HG03439 (cell line): ENCODE results near the gene ZNF516.

Experiments
- ATAC-seq: cut with Tn5 transposase; IDR thresholded peaks from one replicate; pipeline ENCODE4 v1.9.1; 2021; ENCODE audit warnings: mild to moderate bottlenecking, moderate library complexity; ENCODE audit not compliant: unreplicated experiment

ZNF516 gene

GRCh38 chr18:76471593-76471992, 23.4 kb downstream of the ZNF516 start:
- no peak for ATAC-seq

GRCh38 chr18:76468345-76469304, 26.4 kb downstream of the ZNF516 start:
- ATAC-seq, result no peak

GRCh38 chr18:76467371-76468190, 27.5 kb downstream of the ZNF516 start:
- no peak for ATAC-seq

GRCh38 chr18:76466410-76466991, 28.5 kb downstream of the ZNF516 start:
- no peak for ATAC-seq

GRCh38 chr18:76465630-76466409, 29.2 kb downstream of the ZNF516 start:
- ATAC-seq, result no peak

- ATAC-seq, result no peak
Measured at GRCh38 chr18:76464281-76465259, 30.5 kb downstream of the ZNF516 start.

- ATAC-seq, result no peak
Measured at GRCh38 chr18:76463872-76464271, 31.2 kb downstream of the ZNF516 start.

GRCh38 chr18:76463358-76463757, 31.7 kb downstream of the ZNF516 start:
- no peak for ATAC-seq

GRCh38 chr18:76462326-76462694, 32.7 kb downstream of the ZNF516 start:
- ATAC-seq, result no peak

GRCh38 chr18:76461692-76462325, 33.2 kb downstream of the ZNF516 start:
- no peak for ATAC-seq

GRCh38 chr18:76461148-76461547, 33.9 kb downstream of the ZNF516 start:
- ATAC-seq, result no peak

- ATAC-seq, result no peak
Measured at GRCh38 chr18:76460482-76460881, 34.6 kb downstream of the ZNF516 start.

GRCh38 chr18:76459687-76460350, 35.2 kb downstream of the ZNF516 start:
- ATAC-seq, result no peak

GRCh38 chr18:76459312-76459686, 35.7 kb downstream of the ZNF516 start:
- no peak for ATAC-seq

- ATAC-seq, result no peak
Measured at GRCh38 chr18:76458522-76459311, 36.3 kb downstream of the ZNF516 start.

GRCh38 chr18:76457957-76458356, 37.1 kb downstream of the ZNF516 start:
- ATAC-seq, result no peak

GRCh38 chr18:76457475-76457874, 37.6 kb downstream of the ZNF516 start:
- no peak for ATAC-seq

- ATAC-seq, result no peak
Measured at GRCh38 chr18:76456823-76457222, 38.2 kb downstream of the ZNF516 start.
